GM12891 (cell line): ENCODE results near the gene CHRNA4.

Experiments used
- DNase-seq: peaks from one replicate; pipeline ENCODE4 v3.0.0; 2011; ENCODE audit warnings: low spot score; ENCODE audit not compliant: insufficient read length
- FAIRE-seq: peaks from 2 replicates; lab custom pipeline; 2011; peaks lifted over from hg19 to GRCh38; lab: Jason Lieb, UNC
- PAX5 ChIP-seq: IDR thresholded peaks from 2 replicates; pipeline ENCODE4 v1.6.1; 2011; ENCODE audit warnings: low read length, moderate library complexity, mild to moderate bottlenecking; ENCODE audit not compliant: insufficient read depth, severe bottlenecking
- POLR2A ChIP-seq: IDR thresholded peaks from 2 replicates; pipeline ENCODE4 v1.6.1; 2011; ENCODE audit warnings: low read depth, low read length, control low read depth
- POLR2AphosphoS5 ChIP-seq: IDR thresholded peaks from 2 replicates; pipeline ENCODE4 v1.6.1; 2011; ENCODE audit warnings: low read depth, low read length, control low read depth
- POU2F2 ChIP-seq: IDR thresholded peaks from 2 replicates; pipeline ENCODE4 v1.6.1; 2011; ENCODE audit warnings: low read depth, mild to moderate bottlenecking, control low read depth, low read length, moderate library complexity
- SPI1 ChIP-seq: IDR thresholded peaks from 2 replicates; pipeline ENCODE4 v1.6.1; 2011; ENCODE audit warnings: low read depth, low read length, control low read depth
- TAF1 ChIP-seq: IDR thresholded peaks from 2 replicates; pipeline ENCODE4 v1.6.1; 2011; ENCODE audit warnings: low read depth, low read length, control low read depth

CHRNA4 gene

DNA sequence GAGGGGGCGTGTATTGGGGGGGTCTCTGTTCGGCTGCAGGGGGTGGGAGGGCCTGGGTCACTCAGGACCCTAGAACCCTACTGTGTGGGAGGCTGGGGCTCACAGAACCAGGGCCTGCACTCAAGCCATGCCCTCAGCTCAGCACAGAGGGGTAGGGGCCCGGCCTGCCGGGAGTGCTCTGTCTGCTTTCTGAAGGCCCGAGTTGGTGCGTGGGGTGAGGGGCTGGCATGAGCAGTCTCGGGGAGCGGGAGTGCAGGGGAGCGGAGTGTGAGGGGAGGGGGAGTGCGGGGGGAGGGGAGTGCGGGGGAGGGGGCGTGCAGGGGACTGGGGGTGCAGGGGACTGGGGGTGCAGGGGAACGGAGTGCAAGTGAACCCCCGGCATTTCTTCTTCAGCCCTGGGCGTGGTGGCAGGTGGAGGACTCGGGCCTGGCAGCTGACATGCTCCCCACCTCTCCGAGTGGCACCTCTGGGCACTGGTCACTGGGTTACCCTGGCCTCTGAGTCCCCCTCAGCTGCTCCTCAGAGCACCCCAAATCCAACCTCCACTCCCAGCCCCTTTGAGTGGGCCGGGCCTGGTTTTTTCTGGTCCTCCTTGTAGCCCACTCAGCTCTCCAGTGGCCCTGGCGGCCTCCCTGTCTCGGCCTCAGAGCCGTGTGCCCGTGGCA is 67.1 kb downstream of the CHRNA4 start:
- no peak for FAIRE-seq
- TF ChIP-seq TAF1 (no peak), POLR2AphosphoS5 (no peak), SPI1 (no peak), POLR2A (no peak), POU2F2 (no peak), PAX5 (no peak)
- DNase-seq, result no peak

DNA sequence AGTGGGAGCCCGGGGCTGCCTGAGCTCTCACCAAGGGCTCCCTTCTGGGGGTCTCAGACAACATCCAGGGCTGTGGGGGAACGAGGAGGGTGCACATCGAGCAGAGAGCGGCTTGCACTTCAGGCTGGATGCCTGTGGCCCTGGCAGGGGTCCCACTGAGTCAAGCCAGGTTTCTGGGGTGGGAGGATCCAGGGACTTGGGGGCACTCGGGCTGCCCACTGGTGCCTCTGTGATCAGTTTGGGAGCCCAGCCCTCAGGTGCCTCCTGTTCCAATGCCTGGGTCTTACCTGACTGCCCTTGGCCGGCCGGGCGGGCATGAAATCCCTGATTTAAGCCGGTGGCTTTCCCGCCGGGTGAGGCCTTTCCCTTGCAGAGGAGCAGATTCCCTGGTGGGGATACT is 67.7 kb downstream of the CHRNA4 start:
- no peak for TF ChIP-seq PAX5
- TF ChIP-seq POU2F2, result no peak
- FAIRE-seq (no peak), DNase-seq (no peak)
